Pancreas (tissue), 10 donors: ENCODE measurements around the gene KDSR. TPM values are rescaled to one million over a fixed set of nuclear protein-coding genes. Genes with fewer than 3 reads are reported as not detected.
A peak's percentile ranks its signal among the peaks of the same experiment; 100 is the strongest.

Experiments used
- ATAC-seq, 4 donors: fragments of 200-7000 bp; cut with Tn5 transposase; one replicate each; pipeline versions ENCODE4 v1.8.0 to v1.9.1; 2020; ENCODE audit warnings: mild to moderate bottlenecking in 4 of 4, moderate library complexity in 4 of 4
- DNase-seq, 6 donors: peaks; one replicate each; pipeline ENCODE4 v3.0.0-alpha.2; 2020
- FAIRE-seq: peaks from 2 replicates; lab custom pipeline; 2012; peaks lifted over from hg19 to GRCh38; lab: Jason Lieb, UNC
- H3K27ac ChIP-seq, 4 donors: fragments of 200-600 bp; sonication (generic); 1 replicate in 3 of 4; 2 replicates in 1 of 4; pipeline versions ENCODE4 v1.5.0 to v1.8.0; 2020
- H3K27me3 ChIP-seq, 4 donors: fragments of 200-600 bp; one replicate each; pipeline ENCODE4 v1.8.0; 2021
- H3K36me3 ChIP-seq, 3 donors: fragments of 200-600 bp; sonication (generic) in 1 of 3; one replicate each; pipeline versions ENCODE4 v1.5.0 to v1.8.0; 2020 to 2021
- H3K4me1 ChIP-seq, 3 donors: fragments of 200-600 bp; one replicate each; pipeline ENCODE4 v1.8.0; 2021
- H3K4me3 ChIP-seq, 4 donors: fragments of 200-600 bp; sonication (generic) in 2 of 4; one replicate each; pipeline versions ENCODE4 v1.5.0 to v1.8.0; 2020 to 2021
- H3K9me3 ChIP-seq, 4 donors: fragments of 200-600 bp; one replicate each; pipeline ENCODE4 v1.8.0; 2021
- CTCF ChIP-seq, 4 donors: fragments of 200-600 bp; sonication (generic) in 3 of 4; IDR thresholded peaks; one replicate each; pipeline versions ENCODE4 v1.5.0 to v1.8.0; 2021; ENCODE audit warnings: antibody characterized with exemption in 4 of 4
- WGBS, 2 donors: extraction: QIAGEN DNeasy Blood & Tissue Kit; methylation state at CpG; one replicate each; pipeline ENCODE4 v1.1.7; 2013; 5-methylcytosine and 5-hydroxymethylcytosine counted together
- intact Hi-C, 3 donors: fragments of 100-400 bp; cut with DNase I; formaldehyde crosslinking; loops; one replicate each; pipeline versions ENCODE4 v1.11.1 to v1.14.2; 2022
- polyA plus RNA-seq, 2 donors: library from polyadenylated mRNA; stranded (reverse); fragments of 200-250 nt; gene quantifications; one replicate each; pipeline ENCODE4 v1.2.3, GENCODE V29; 2013
- total RNA-seq, 6 donors: library from RNA; stranded (reverse); fragmentation: NEBNext Ultra II Directional in 4 of 6; extraction: Animal tissue kit (Norgen Biotek cat#: 25700) in 4 of 6; gene quantifications; one replicate each; pipeline versions ENCODE4 v1.2.1 to v1.2.4, GENCODE V29; 2021 to 2023
- donor health status: healthy with polysubstance abuse.
- donor health status: DM: no; HTN: no; CAD: no; lungs with moderate emphysema.
- donor health status: DM: no; HTN: no; CAD: no.
- donor health status: control.
- donor health status: control.
- donor health status: Bipolar disorder and iron deficiency.
- donor health status: DM: yes; HTN: yes; CAD: no.
- donor health status: DM: no; HTN: no; CAD: no.
- donor health status: DM: no; HTN: no; CAD: no.
- donor health status: DM: yes; HTN: yes; CAD: no.

KDSR gene
- total and polyA plus RNA-seq, 8 donors = 4.8 to 37.2 (median 20.4) TPM

- no peak for TF ChIP-seq CTCF (IDR thresholded peaks at IDR 0.05)
- Histone ChIP-seq H3K36me3 (peaks cover 0 to 29% (median 10%) of the 10 kb centered on the region in 3 donors), H3K9me3 (no peaks in the 10 kb centered on the region), H3K4me1 (peaks cover 0 to 2% (median 0%) of the 10 kb centered on the region in 3 donors), H3K4me3 (no peak overlapping the region), H3K27me3 (no peaks in the 10 kb centered on the region), H3K27ac (no peak overlapping the region)
- DNase-seq (no peak), FAIRE-seq (no peak), ATAC-seq (no peak)
- WGBS, 2 donors = 45 to 50% methylated on average over 1 of the region's 1 CpG
- intact Hi-C loops = no loop called here
These were observed 40.7 kb upstream of the KDSR start for GRCh38 chr18:63407734-63408133.

- Histone ChIP-seq H3K27ac (no peak overlapping the region), H3K36me3 (peaks cover 2 to 35% (median 16%) of the 10 kb centered on the region in 3 donors), H3K4me1 (peaks cover 0 to 2% (median 0%) of the 10 kb centered on the region in 3 donors), H3K9me3 (no peaks in the 10 kb centered on the region), H3K4me3 (no peak overlapping the region), H3K27me3 (no peaks in the 10 kb centered on the region)
- ATAC-seq = peak; percentile 65 to 85 (median 72)
- intact Hi-C loops = no loop called here
- TF ChIP-seq CTCF (IDR thresholded peaks at IDR 0.05) = no peak
- no peak for FAIRE-seq
- WGBS, 2 donors = 32 to 45% methylated on average over 3 of the region's 3 CpGs
- peak in 4 of 6 donors; percentile 43 to 70 (median 57) for DNase-seq
These were observed 39.0 kb upstream of the KDSR start for GRCh38 chr18:63405986-63406385.

- no peaks in the 10 kb centered on the region for H3K27me3 ChIP-seq
- no peak for TF ChIP-seq CTCF (IDR thresholded peaks at IDR 0.05)
- intact Hi-C loops = no loop called here
- H3K4me3 ChIP-seq = no peak overlapping the region
- H3K36me3 ChIP-seq = peaks cover 2 to 32% (median 30%) of the 10 kb centered on the region in 3 donors
- ATAC-seq = no peak
- no peaks in the 10 kb centered on the region for H3K9me3 ChIP-seq
- peaks cover 0 to 2% (median 0%) of the 10 kb centered on the region in 3 donors for H3K4me1 ChIP-seq
- FAIRE-seq = no peak
- no peak for DNase-seq
- H3K27ac ChIP-seq = no peak overlapping the region
- 82 to 84% methylated on average over 8 of the region's 8 CpGs for WGBS, 2 donors
These were observed 35.5 kb upstream of the KDSR start for GRCh38 chr18:63402246-63403162.

GRCh38 chr18:63399300-63399699 is 32.3 kb upstream of the KDSR start:
- DNase-seq (no peak), ATAC-seq (no peak), FAIRE-seq (peak; percentile 34)
- H3K36me3 ChIP-seq = peaks cover 8 to 57% (median 30%) of the 10 kb centered on the region in 3 donors
- intact Hi-C loops = no loop called here
- H3K27me3 ChIP-seq = no peaks in the 10 kb centered on the region
- H3K27ac ChIP-seq = no peak overlapping the region
- TF ChIP-seq CTCF (IDR thresholded peaks at IDR 0.05) = no peak
- no peak overlapping the region for H3K4me3 ChIP-seq
- H3K4me1 ChIP-seq = no peaks in the 10 kb centered on the region
- 89 to 93% methylated on average over 3 of the region's 3 CpGs for WGBS, 2 donors
- H3K9me3 ChIP-seq = no peaks in the 10 kb centered on the region

- H3K27me3 ChIP-seq = no peaks in the 10 kb centered on the region
- TF ChIP-seq CTCF (IDR thresholded peaks at IDR 0.05) = no peak
- no peak overlapping the region for H3K27ac ChIP-seq
- DNase-seq = no peak
- H3K36me3 ChIP-seq = peaks cover 6 to 54% (median 16%) of the 10 kb centered on the region in 3 donors
- no peak overlapping the region for H3K4me3 ChIP-seq
- no peak for FAIRE-seq
- H3K9me3 ChIP-seq = no peaks in the 10 kb centered on the region
- intact Hi-C loops = no loop called here
- ATAC-seq = no peak
- 95% methylated on average over 1 of the region's 1 CpG for WGBS, 2 donors
- no peaks in the 10 kb centered on the region for H3K4me1 ChIP-seq
These were observed 30.3 kb upstream of the KDSR start for GRCh38 chr18:63397349-63397748.
